HuH-7.5 (cell line): Measurements from ENCODE around the gene RNF130.
A peak's percentile ranks its signal among the peaks of the same experiment; 100 is the strongest.

Source experiments
- DNase-seq: peaks from one replicate; pipeline ENCODE4 v3.0.0; 2011; ENCODE audit warnings: low spot score

The RNF130 gene

GRCh38 chr5:180085837-180086236, 14.3 kb upstream of the RNF130 start:
- no peak for DNase-seq

GRCh38 chr5:180084638-180085561, 13.3 kb upstream of the RNF130 start:
- no peak for DNase-seq

GRCh38 chr5:180083529-180084060, 12.0 kb upstream of the RNF130 start:
- DNase-seq, result no peak

GRCh38 chr5:180082633-180083420, 11.3 kb upstream of the RNF130 start:
- no peak for DNase-seq

GRCh38 chr5:180081481-180081880, 9.9 kb upstream of the RNF130 start:
- no peak for DNase-seq

- DNase-seq, result no peak
Observed at GRCh38 chr5:180080486-180081280, 9.1 kb upstream of the RNF130 start.

GRCh38 chr5:180079702-180080466, 8.3 kb upstream of the RNF130 start:
- DNase-seq, result no peak

GRCh38 chr5:180078348-180078747, 6.8 kb upstream of the RNF130 start:
- no peak for DNase-seq

GRCh38 chr5:180077594-180078284, 6.2 kb upstream of the RNF130 start:
- DNase-seq, result no peak

- no peak for DNase-seq
Observed at GRCh38 chr5:180075703-180076102, 4.1 kb upstream of the RNF130 start.

- no peak for DNase-seq
Observed at GRCh38 chr5:180074462-180074861, 2.9 kb upstream of the RNF130 start.

- DNase-seq, result no peak
Observed at GRCh38 chr5:180072556-180072955, 997 bp upstream of the RNF130 start.

GRCh38 chr5:180072256-180072548, 643 bp upstream of the RNF130 start:
- DNase-seq, result no peak

GRCh38 chr5:180070756-180071530, 616 bp downstream of the RNF130 start:
- peak; percentile 46 for DNase-seq

GRCh38 chr5:180069589-180070247, 1.8 kb downstream of the RNF130 start:
- DNase-seq, result no peak

- no peak for DNase-seq
Observed at GRCh38 chr5:180068519-180069090, 3.0 kb downstream of the RNF130 start.

- DNase-seq, result no peak
Observed at GRCh38 chr5:180067986-180068385, 3.6 kb downstream of the RNF130 start.

- DNase-seq, result no peak
Observed at GRCh38 chr5:180060192-180060591, 11.4 kb downstream of the RNF130 start.

GRCh38 chr5:180059326-180059725, 12.2 kb downstream of the RNF130 start:
- DNase-seq, result no peak
